ENCODE data around the gene FDXR. TPM values are rescaled to one million over a fixed set of nuclear protein-coding genes. Genes with fewer than 3 reads are reported as not detected.

The FDXR gene
- total and polyA plus RNA-seq, 9 of the 15 experiments (the other 6 are each of a cell fraction or from before 2014, with no cell fraction given) = 0.89 to 70.7 (median 30.9) TPM

DNA sequence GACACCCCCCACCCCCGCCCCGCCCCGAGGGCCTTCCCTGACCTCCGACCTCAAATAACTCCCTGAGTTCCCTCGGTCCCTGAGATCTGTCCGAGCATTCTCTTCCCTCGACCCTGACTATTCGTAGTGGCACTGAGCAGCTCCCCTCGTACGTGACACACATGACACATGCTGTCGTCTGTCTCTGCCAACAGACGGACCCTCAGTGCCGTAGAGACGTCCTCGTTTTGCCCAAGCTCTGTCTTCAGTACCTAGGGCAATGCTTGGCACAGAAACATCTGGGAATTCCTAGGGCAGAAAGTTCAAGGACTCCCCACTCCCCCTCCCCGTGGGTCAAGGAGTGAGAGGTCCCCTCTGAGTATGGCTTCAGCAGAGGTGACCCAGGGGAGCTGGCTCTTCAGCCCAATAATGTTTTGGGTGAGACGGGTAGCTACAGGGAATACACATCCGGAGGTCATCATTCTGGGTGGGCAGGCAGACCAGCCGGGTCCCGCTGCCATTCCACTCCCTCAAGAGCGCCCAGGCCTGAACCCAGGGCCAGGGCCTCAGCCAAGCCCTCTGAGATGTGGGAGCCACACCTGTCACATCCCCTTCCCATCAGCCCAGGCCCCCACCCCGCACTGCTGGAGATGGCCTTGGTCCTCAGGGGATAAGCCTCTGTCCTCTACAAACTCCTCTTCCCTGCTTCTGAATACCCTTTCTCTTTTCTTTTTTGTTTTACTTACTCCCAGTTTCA is 21.3 kb upstream of the FDXR start (continued):
- TF ChIP-seq JUND (IDR thresholded peaks at IDR 0.05; ENCODE audit: borderline replicate concordance, low read depth, low read length) = no peak
- no peak for TF ChIP-seq JUND (tag; IDR thresholded peaks at IDR 0.05; ENCODE audit: borderline replicate concordance, low read depth, low read length)
- TF ChIP-seq, protein P1, sequence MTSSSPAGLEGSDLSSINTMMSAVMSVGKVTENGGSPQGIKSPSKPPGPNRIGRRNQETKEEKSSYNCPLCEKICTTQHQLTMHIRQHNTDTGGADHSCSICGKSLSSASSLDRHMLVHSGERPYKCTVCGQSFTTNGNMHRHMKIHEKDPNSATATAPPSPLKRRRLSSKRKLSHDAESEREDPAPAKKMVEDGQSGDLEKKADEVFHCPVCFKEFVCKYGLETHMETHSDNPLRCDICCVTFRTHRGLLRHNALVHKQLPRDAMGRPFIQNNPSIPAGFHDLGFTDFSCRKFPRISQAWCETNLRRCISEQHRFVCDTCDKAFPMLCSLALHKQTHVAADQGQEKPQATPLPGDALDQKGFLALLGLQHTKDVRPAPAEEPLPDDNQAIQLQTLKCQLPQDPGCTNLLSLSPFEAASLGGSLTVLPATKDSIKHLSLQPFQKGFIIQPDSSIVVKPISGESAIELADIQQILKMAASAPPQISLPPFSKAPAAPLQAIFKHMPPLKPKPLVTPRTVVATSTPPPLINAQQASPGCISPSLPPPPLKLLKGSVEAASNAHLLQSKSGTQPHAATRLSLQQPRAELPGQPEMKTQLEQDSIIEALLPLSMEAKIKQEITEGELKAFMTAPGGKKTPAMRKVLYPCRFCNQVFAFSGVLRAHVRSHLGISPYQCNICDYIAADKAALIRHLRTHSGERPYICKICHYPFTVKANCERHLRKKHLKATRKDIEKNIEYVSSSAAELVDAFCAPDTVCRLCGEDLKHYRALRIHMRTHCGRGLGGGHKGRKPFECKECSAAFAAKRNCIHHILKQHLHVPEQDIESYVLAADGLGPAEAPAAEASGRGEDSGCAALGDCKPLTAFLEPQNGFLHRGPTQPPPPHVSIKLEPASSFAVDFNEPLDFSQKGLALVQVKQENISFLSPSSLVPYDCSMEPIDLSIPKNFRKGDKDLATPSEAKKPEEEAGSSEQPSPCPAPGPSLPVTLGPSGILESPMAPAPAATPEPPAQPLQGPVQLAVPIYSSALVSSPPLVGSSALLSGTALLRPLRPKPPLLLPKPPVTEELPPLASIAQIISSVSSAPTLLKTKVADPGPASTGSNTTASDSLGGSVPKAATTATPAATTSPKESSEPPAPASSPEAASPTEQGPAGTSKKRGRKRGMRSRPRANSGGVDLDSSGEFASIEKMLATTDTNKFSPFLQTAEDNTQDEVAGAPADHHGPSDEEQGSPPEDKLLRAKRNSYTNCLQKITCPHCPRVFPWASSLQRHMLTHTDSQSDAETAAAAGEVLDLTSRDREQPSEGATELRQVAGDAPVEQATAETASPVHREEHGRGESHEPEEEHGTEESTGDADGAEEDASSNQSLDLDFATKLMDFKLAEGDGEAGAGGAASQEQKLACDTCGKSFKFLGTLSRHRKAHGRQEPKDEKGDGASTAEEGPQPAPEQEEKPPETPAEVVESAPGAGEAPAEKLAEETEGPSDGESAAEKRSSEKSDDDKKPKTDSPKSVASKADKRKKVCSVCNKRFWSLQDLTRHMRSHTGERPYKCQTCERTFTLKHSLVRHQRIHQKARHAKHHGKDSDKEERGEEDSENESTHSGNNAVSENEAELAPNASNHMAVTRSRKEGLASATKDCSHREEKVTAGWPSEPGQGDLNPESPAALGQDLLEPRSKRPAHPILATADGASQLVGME (CRISPR knock-in tag; IDR thresholded peaks at IDR 0.05) = no peak
